ENCODE measurements around the gene SMAD7.

Gene SMAD7

DNA sequence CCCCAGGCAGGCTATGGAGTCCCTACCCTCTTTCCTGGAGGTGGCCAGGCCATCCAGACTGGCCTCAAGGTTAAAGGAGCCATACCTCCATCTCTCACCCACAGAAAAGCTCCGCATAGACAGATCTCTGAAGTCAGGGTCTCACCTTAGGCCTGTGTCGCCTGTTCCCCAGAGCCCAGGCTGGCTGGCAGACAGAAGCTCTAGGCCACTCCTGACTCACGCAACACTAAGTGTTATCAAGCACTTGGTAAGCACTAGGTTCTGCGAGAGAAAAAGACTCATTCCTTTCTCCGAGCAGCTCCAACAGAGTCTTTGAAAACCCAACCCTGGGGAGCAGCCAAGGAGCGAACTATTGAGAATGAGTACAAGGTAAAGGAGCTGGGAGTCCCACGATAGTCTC is 6.1 kb downstream of the SMAD7 start:
- no peak for DNase-seq (ENCODE audit: low read depth)

GRCh38 chr18:48943736-48944527 is 6.8 kb downstream of the SMAD7 start:
- DNase-seq (ENCODE audit: low read depth), result no peak

DNA sequence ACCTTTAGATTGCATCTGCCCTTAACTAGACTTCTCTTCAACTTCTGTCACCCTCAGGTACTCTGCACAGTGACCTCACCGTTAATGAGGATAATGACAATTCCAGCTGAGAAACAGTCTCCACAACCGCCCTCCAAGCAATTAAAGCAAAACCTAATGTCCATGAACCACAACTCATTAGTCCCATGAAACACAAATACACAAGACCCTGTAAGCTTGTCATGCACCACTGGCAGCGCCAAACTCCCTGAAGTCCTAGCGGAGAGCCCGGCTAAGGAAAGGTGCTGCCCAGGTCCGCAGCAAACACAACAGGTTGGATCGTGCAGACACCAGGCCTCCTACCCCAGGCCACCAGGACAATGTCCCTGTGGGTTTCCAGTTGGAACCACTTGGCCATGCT is 7.4 kb downstream of the SMAD7 start:
- DNase-seq (ENCODE audit: low read depth), result no peak

- no peak for DNase-seq (ENCODE audit: low read depth)
Observed at GRCh38 chr18:48942554-48943261, 8.1 kb downstream of the SMAD7 start.

- DNase-seq (ENCODE audit: low read depth), result no peak
Observed at GRCh38 chr18:48942086-48942485, 8.7 kb downstream of the SMAD7 start.

DNA sequence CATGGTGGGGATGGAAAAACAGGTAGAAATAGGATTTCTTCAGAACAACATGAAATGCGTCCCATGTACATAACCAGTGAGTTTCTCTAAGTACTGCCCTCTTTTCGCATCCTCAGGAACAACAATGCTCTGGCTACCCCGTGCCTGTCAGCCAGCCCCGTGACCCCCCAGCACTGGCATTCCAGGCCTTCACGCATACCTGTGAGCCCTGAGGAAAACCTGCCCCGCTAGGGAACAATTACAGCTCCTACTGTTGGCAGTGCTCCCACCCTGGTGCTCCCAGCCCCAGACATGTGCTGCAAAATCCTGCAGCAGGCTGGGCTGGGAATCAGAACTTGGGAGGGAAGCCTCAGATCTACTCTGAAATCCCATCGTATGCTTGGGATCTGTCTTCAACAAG is 9.1 kb downstream of the SMAD7 start:
- no peak for DNase-seq (ENCODE audit: low read depth)

- DNase-seq (ENCODE audit: low read depth), result peak; percentile 70
Observed at GRCh38 chr18:48940854-48941611, 9.7 kb downstream of the SMAD7 start.

GRCh38 chr18:48939205-48940097 is 11.3 kb downstream of the SMAD7 start:
- DNase-seq (ENCODE audit: low read depth), result no peak

DNA sequence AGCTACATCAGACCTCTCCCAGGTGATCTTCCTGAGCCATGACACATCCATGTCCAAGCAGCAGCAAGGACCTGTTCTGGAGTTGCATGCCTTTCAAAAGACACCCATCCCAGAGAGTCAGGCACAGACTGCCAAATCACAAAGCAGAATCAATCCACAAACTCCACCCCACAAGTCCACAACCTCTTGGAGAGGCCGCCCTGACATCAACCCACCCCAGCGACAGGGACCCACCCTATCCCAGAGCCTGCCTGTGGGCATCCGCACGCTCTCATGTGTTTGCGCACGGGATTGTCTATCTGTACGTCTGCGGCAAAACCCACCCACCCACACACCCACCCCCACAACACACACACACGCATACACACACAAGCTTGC is 11.9 kb downstream of the SMAD7 start:
- DNase-seq (ENCODE audit: low read depth), result no peak

DNA sequence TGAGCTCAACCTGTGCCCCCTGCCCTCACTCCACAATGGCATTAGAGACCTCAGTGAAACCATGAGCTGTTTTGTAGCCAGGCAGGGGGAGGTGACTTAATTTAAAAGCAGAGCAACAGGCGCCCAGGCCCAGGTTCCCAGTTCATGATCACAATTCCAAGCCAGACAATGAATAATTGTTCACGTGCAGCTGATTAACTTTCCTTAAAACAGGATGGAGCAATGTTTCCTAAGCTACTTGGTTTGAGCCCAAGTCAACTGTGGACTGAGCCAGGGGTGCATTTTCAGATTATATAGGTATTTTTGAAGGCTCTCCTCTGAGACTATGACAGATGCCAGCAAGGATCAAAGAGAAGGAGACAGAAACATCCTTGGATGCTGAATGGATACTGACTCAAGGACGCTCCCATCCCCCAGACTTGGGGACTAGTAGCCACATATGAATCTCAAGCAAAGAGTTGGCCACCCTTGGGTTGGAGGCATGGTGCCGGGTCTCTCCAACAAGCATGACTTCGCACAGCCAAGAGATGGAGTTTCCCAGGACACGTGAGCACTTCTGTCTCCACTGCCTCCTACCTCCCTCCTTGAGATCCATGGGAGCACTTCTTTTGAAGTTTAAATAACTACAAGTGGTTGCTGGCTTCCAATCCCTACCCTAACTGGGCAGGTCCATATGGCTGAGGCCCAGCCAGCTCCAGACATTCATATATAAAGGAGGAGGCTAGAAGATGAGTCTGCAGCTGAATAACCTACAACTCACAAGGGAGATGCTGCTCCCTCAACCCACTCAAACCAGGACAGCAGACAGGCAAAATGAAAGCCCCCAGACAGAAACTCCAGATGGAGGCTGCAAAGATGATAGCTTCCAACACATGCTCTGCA is 12.7 kb downstream of the SMAD7 start:
- no peak for DNase-seq (ENCODE audit: low read depth)

DNA sequence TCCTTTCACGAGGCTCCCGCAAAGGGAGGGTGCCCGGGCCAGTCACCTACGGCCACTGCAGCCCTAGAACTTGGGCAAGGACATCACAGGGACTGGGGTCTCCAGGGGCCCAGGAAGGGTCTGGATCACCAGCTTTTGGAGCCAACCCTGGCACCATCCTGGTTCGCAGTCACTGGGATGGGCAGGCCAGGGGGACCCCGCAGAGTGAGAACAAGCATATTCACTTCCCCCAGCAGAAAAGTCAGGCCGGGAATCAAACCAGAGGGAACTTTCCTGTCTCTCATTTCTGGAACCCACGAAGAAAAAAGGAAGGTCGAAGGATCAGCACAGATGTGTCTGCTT is 15.4 kb downstream of the SMAD7 start:
- no peak for DNase-seq (ENCODE audit: low read depth)

GRCh38 chr18:48934723-48935432 is 15.9 kb downstream of the SMAD7 start:
- DNase-seq (ENCODE audit: low read depth), result no peak

- DNase-seq (ENCODE audit: low read depth), result no peak
Observed at GRCh38 chr18:48934415-48934722, 16.4 kb downstream of the SMAD7 start.

DNA sequence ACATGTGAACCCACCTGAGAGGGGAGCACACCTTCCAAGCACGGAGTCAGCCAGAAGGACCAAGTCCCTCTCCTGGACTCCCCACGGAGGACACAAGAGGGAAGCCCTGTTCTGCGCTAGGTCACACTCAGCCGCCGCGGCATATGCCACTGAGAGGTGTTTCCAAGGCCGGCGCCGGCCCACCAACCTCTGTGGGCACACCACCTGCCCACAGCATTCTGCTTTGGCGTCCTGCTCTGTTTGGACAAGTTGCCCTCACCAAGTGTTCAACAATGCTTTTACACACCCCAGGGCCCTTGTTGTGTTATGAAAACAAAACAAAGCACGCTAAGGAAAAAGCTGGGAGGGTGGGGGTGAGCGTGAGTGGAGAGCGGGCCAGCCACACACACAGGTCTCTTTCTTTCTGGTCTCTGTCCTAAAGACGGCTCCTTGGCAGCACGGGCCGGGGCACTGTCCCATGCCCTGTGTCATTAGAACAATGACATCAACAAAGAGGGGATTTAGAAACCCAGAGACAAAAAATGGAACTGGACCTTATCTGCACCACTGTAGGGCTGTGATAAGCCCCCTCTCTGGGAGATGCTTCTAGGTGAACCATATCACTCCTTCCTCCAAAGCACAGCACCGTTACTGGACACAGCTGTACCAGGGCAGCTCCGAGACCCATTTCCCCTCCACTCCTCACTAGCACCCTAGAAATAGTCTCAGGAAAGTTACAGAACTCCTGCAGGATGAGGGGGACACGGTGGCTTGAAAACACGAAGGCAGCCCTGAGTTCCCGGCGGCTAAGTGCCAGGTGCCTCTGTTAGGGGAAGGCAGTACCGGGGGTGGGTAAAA is 17.0 kb downstream of the SMAD7 start:
- no peak for DNase-seq (ENCODE audit: low read depth)

DNA sequence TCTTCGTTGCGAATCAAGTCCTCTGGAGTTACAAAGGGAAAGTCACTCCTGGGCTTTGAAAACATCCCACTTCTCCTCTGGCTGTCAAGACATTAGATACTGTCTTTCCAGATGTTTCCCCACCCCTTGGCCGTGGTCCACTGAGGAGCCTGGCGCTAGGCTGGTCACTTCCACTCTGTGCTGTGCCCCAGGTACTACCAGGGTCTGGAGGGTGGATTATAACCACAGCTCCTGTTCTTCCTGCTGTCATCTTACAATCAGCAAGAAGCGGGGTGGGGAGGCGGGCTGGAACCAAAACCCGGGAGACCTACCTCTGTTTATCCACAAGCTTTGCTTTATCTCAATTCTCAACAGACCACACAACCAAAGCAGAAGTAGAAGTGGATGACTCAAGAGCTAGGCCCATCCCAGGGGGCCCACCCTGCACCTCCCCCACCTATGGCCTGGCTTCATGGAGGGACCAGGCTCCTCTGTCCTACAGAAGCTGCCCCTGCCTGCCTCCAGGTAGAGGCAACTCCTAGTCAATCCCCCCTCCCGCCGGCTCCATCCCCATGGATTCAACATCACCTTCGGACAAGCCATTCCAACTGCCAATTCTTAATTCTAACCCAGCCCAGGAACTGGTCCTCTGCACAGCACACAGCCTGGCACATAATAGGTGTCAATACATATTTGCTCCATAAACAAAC is 17.8 kb downstream of the SMAD7 start:
- DNase-seq (ENCODE audit: low read depth), result no peak

DNA sequence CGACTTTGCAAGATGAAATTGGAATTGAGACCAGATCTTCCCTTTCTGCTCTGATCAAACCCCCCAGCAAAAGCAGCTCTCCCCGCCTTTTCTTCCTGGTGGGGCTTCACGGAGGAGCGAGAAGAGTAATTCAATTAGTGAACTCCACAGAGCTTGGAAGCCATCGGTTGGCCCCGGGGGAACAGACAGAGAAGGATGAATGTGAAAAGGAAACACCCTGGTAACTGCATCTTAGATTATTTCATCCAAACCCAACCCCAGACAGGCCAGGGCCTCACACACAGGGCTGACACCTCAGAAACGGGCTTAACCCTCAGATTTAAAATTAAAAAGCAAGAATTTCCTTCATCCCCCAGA is 18.3 kb downstream of the SMAD7 start:
- no peak for DNase-seq (ENCODE audit: low read depth)

DNA sequence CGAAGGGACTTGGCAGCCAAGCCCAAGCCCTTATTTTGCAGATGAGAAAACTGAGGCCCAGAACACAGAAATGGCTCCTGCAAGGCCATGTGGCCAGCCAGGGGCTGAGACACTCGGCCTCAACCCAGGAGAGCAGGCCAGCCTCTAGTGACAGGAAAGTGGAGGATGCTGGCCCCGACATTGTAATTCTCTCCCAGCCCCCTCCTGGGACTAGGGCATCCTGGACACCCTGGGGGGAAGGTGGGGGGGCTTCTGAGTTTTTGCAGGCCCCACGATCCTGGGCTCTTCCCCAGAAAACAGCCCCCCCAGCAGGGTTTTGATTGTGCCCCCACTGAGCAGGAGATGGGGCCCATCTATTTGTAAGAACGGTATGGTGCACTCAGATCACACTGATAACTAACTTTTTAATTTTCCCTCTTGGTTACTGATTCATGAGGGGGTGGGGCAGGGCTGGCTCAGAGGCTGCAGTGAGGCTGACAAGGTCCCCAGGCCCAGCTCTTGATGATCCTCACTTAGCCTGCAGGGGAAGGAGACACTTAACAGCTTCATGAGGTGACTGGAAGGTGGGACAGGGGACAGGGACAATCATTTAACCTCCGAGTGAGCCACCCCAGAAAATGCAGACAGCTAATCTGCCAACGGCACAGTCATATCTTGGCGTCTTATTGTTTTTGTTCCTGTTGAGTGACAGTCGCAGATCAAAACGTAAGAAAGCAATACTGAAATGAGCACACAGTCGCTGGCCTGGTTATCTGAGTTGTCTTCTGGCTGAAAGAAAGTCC is 18.9 kb downstream of the SMAD7 start:
- DNase-seq (ENCODE audit: low read depth), result peak; percentile 30

- no peak for DNase-seq (ENCODE audit: low read depth)
Observed at GRCh38 chr18:48930926-48931325, 19.8 kb downstream of the SMAD7 start.
